NCI-H345 (cell line): ENCODE data around the gene CYP2W1.
A peak's percentile ranks its signal among the peaks of the same experiment; 100 is the strongest.
"Not testable (repeated sequence)": the region's sequence is repeated elsewhere in the genome, so short reads cannot be mapped to it uniquely, and the experiment has no call there.

ENCODE experiments used
- DNase-seq: peaks from one replicate; lab custom pipeline; 2025; lab: John Stamatoyannopoulos, UW

The CYP2W1 gene

DNA sequence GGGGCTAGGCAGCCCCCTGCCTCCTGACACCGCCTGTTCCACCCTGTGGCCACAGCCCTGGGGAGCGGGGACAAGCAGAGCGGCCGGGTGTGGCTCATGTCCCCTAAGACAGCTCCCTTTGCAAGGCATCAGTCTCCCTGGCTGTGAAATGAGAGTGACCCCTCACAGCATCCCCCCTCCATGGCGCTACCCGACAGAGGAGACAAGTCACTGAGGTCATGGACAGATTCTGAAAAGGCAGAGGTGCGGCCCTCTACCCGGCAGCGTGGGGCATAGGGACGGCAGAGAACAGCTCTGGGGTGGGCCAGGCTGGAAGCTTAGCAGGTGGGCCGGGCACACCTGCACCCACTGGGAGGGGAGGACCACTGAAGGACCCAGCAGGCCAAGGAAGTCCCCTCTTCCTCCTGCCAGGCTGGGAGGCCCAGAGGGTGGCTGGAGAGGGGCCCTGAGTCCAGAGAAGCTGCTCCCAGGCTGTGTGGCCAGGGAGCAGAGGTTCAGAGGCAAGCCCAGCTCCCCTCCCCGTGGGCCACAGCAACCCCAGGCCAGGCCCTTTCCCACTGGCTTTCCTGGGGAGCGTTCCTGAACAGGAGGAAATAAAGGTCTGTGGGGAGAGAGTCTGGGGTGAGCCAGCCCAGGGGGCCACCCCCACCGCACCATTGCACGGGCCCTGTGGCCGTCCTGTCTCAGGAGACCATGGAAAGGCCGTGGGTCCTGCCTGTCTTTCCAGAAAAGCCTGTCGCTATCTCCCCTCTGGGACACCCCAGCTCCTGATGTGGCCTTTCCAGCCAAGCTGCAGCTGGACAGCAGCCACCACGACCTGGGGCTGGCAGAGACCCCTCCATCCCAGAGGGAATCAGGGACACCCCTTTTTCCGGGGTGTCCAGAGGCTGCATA is 30.2 kb upstream of the CYP2W1 start:
- DNase-seq = no peak

DNA sequence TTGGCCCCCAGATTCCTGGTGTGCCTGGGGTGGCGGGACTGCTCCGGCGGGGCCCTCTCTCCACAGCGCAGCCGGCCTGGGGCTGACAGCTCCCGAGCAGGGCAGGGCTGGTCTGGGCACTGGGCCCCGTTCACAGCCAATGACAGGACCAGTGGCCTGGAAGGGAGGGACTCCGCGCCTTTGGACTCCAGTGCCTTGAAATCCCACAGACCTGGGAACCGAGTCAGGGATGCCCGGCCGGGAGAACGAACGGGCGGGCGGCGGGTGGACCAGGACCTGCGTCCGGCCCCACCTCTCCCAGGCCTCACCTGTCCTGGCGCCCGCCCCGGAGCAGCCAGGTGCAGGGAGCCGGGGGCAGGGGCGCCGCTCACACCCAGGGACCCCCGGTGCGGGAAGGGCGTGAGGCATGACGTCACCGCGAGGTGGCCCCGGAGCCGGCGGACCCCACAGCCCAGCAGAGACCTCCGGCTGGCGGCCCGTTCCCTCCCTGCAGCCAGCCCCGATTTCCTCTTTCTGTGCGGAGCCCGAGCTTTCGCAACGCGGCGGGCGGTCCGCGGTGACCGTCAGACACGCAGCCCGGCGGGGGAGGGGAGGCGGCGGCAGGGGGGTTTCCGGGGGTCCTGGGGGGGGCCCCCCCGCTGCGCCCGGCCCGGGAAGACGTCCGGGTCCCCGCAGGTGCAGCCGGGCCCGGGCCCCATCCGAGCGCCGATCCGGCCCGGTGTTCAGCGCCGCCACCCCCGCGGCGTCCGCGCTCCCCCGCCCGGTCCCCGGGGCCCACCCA is 29.2 kb upstream of the CYP2W1 start:
- no peak for DNase-seq

- DNase-seq = no peak
Measured at GRCh38 chr7:954330-955238, 28.4 kb upstream of the CYP2W1 start, which contains the start of gene ADAP1. Gene ADAP1 (minus strand): TSS chr7:954680. CDS start chr7:954477, 203 bp downstream.

GRCh38 chr7:956031-956430 is 26.9 kb upstream of the CYP2W1 start:
- no peak for DNase-seq

DNA sequence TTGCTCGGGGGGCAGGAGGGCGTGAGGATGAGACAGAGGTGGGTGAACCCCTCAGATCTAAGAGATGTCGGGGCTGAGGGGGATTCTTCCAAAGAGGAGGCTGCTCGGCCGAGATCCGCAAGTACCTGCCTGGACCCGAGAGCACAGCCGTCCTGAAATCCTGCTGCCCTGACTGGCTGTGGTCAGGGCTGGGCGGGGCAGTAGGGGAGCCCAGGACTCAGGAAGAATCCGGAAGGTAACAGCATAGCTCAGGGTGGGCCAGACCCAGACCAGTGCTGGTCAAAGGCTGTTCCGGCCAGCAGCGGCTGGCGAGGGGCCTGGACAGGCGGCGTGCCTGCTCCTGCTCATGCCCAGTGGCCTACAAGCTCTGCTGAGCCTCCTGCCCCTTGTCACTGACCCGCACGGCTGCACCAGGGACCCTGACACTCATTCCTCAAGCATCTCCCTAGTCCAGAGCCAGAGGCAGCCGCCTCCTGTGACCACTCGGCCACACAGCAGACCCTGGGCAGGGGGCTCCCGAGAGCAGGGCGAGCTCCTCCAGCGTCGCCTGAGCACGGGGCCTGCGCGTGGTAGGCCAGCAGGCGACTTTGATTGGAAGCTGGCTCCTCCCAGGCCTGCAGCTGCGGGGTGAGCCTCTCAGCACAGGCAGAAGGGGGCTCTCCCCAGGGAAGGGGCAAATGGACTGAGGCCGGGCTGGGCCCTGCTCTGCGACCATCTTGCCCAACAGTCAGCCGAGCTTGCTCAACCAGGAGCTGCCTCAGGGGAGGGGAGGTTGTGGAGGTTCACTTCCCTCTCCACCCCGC is 25.4 kb upstream of the CYP2W1 start:
- DNase-seq = no peak

DNA sequence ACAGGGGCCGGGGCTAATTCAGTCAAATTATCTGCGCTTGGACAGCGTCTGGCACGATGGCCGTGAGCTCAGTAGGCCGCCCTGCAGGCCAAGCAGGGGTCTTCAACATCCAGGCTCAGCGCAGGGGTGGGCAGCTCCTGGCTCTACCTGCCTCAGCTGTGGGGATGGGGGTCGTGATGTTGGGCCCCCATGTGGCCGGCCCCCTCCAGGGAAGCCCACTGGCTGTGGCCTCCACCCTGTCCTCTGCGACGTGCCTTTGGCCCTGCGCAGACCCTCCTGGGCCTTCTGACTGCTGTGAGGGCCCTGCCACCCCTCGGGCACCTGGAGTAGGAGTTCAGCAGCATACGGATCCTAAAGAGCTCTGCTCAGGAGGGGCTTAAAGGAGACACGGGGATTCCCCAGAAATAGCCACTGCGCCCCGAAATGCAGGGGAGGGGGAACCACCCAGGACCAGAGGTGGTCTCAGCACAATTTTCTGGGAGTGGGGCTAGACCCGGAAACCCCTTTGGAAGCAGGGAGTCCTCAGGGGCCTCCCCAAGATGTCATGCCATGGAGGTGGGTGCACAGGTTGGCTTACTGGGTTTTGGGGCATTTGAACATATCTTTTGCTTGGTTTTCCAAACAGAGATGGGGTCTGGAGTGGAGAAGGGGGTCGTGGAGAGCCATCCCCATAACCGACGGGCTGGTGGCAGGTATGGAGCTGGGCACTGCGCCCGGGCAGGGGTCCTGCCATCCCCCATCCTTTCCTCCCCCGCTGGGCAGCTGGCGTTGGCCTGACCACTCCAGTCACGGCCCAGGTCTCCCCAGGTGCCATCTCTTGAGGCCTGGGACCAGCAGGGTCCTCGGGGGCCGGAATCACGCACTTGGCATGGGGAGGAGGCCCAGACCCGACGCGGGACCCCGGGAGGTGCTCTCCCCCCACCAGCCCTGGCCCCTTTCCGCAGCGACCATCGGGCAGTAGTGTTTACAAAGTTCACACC is 24.5 kb upstream of the CYP2W1 start:
- no peak for DNase-seq

GRCh38 chr7:959271-959670 is 23.7 kb upstream of the CYP2W1 start:
- no peak for DNase-seq

DNA sequence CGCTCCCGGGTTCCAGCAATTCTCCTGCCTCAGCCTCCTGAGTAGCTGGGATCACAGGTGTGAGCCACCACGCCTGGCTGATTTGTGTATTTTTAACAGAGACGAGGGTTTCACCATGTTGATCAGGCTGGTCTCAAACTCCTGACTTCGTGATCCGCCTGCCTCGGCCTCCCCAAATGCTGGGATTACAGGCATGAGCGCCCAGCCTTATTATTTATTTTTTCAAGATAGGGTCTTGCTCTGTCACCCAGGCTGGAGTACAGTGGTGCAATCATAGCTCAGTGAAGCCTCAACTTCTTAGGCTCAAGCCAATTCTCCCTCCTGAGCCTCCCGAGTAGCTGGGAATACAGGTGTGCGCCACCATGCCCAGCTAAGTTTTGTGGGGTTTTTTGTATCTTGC is 23.2 kb upstream of the CYP2W1 start:
- not testable (repeated sequence) for DNase-seq

GRCh38 chr7:960269-960871 is 22.6 kb upstream of the CYP2W1 start:
- no peak for DNase-seq

DNA sequence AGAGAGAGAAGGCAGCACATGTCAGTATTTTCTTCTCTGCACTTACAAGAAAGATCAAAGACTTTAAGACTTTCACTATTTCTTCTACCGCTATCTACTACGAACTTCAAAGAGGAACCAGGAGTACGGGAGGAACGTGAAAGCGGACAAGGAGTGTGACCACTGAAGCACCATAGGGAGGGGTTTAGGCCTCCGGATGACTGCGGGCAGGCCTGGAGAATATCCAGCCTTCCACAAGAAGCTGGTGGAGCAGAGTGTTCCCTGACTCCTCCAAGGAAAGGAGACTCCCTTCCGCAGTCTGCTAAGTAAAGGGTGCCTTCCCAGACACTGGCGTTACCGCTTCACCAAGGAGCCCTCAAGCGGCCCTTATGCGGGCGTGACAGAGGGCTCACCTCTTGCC is 22.0 kb upstream of the CYP2W1 start:
- not testable (repeated sequence) for DNase-seq

DNA sequence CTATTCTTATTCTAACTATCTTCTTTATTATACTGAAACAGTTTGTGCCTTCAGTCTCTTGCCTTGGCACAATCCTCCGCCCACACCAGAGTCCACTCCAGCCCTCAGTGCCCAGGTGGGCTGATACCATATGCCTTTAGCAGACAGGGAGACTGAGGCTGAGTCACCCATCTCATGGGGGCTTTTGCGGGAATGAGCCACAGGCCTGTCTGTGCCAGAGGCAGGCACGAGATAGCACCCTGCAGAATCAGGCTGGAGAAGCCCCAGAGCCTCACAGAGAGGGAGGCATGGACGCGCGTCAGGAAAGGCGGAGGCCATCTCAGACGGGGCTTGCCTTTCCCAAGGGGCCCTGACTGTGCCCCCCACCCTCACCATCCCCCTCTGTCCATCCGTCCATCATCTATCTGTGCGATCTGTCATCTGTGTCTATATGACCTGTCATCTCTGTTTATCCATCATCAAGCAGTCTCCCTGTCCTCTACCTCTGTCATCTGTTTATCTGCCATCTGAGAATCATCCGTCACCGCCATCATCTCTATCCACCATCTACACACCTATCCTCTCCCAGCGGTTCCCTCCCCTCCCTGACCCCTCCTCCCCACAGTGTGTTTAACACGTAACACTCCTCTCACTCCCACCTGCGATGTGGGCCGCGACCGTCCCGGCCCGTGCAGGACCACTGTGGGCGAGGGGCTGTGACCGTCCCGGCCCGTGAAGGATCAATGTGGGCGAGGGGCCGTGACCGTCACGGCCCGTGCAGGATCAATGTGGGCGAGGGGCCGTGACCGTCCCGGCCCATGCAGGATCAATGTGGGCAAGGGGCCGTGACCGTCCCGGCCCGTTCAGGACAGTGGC is 21.2 kb upstream of the CYP2W1 start:
- no peak for DNase-seq

DNA sequence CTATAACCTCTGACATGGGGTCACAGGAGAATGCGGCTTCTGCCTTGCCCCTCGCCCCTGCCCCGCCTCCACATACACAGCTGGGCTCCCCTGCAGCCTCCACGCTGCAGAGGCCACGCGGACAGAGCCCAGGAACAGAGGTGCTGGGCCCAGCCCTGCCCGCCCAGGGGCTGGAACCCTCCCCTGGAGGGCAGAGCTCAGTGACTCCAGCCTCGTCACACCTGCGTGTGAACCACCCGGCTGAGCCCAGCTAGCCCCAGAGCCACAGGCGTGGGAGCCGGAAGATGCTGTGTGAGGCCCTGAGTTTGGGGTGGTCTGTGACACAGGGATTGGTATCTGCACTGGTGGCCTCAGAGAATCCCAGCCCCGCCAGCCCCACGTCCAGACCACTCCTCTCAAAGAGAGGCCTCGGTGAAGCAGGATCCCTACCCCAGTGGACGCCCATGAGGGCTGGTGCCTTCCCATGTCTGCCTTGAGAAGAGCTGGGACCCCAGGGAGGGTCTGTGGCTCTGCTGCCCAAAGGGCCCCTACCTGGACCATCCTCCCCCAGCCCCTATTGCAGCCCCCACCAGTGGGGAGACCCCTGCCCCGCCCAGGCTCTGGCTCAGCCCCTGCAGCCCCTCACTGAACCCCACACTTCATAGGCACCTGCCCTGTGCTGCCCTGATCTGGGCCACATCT is 20.4 kb upstream of the CYP2W1 start:
- DNase-seq = no peak

DNA sequence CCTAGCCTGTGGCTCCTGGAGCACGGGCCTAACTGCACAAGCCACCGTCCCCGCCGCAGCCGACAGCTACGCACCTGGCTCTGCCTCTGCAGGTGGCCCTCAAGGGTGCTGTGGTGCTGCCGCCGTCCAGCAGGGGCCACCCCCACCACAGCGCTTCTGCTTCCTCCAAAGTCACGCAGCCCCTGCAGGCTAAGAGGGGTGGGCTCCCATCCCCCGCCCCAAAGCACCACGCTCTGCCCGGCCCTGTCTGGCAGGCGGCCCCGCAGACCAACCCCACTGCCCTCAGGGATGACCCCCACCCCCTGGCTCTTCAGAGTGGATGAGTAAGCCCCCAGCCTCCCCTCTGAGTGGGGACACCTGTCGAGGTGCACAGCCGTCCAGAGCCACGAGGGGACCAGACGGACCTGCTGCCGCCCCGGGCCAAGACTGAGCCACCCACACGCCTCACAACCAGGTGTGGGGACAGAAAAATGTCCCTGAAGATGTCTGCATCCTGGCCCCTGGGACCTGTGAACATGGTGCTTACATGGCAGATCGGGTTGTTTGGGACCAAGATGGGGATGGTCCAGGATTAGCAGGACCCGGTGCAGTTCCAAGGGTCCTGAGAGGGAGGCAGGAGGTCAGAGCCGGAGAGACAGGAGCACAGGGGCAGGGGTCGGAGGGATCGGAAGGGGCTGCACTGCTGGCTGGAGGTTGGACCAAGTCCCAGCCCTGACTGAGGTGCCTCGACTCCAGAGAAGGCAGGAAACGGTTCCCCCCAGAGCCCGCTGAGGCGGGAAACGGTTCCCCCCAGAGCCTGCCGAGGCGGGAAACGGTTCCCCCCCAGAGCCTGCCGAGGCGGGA is 19.5 kb upstream of the CYP2W1 start:
- DNase-seq = peak; percentile 24

- no peak for DNase-seq
Measured at GRCh38 chr7:964401-965231, 18.4 kb upstream of the CYP2W1 start.

DNA sequence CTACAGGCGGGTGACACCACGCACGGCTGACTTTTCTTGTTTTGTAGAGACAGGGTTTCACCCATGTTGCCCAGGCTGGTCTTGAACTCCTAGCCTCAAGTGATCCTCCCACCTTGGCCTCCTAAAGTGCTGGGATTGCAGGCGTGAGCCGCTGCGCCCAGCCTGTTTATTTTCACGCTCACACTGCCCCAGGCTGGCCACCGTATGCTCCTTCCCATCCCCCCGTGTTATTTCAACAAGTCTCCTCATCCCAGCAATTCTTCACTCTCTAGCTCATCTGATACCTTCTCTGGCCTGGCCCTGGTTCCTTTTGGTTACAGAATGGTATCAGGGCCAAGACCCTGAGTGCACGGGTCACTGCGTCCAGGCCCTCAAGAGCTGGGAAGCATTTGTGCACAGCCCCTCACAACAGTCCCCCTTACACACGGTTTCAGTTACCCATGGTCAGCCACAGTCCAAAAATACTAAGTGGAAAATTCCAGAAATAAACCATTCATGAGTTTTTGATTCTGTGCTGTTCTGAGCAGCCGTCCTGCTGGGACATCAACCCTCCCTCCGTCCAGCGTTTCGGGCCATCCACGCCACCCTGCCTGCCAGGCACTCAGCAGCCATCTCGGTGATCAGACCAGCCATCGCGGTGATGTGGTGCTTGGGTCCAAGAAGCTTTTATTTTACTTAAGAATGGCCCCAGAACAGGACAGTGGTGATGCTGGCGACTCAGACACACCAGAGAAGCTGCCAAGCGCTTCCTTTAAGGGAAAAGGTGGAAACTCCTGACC is 16.5 kb upstream of the CYP2W1 start:
- no peak for DNase-seq
